ENCODE measurements around the gene CEND1. TPM values are rescaled to one million over a fixed set of nuclear protein-coding genes. Genes with fewer than 3 reads are reported as not detected.

CEND1 gene
- total RNA-seq, 1 donor from 2014 or later = 0.20 TPM

GRCh38 chr11:813456-814096 is 23.7 kb upstream of the CEND1 start:
- no peak for DNase-seq (ENCODE audit: low spot score)
- TF ChIP-seq CTCF (IDR thresholded peaks at IDR 0.05) = no peak
- Mint-ChIP-seq H3K4me3 (ENCODE audit: unreplicated experiment) (no peak overlapping the region), H3K27ac (ENCODE audit: unreplicated experiment) (peak overlapping the region; percentile 38), H3K27me3 (ENCODE audit: low read depth) (no peaks in the 10 kb centered on the region), H3K4me1 (ENCODE audit: low read depth) (peaks cover 28% of the 10 kb centered on the region), H3K9me3 (ENCODE audit: low read depth) (no peaks in the 10 kb centered on the region), H3K36me3 (ENCODE audit: low read depth) (peaks cover 16% of the 10 kb centered on the region)

DNA sequence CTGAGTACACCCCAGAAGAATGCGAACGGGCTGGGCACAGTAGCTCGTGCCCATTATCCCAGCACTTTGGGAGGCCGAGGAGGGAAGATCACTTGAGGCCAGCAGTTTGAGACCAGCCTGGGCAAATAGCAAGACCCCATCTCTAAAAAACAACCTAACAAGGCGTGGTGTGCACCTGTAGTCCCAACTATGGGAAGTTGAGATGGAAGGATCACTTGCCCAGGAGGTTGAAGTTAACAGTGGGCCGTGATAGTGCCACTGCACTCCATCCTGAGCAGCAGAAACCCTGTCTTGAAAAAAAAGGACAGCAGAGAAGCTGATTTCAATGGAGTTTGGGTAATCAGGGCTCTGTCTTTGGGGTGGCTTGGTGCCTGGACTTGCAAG is 23.2 kb upstream of the CEND1 start:
- TF ChIP-seq CTCF (IDR thresholded peaks at IDR 0.05) = no peak
- Mint-ChIP-seq H3K27me3 (ENCODE audit: low read depth) (no peaks in the 10 kb centered on the region), H3K9me3 (ENCODE audit: low read depth) (no peaks in the 10 kb centered on the region), H3K36me3 (ENCODE audit: low read depth) (peaks cover 16% of the 10 kb centered on the region), H3K4me3 (ENCODE audit: unreplicated experiment) (no peak overlapping the region), H3K4me1 (ENCODE audit: low read depth) (peaks cover 29% of the 10 kb centered on the region), H3K27ac (ENCODE audit: unreplicated experiment) (no peak overlapping the region)
- no peak for DNase-seq (ENCODE audit: low spot score)

DNA sequence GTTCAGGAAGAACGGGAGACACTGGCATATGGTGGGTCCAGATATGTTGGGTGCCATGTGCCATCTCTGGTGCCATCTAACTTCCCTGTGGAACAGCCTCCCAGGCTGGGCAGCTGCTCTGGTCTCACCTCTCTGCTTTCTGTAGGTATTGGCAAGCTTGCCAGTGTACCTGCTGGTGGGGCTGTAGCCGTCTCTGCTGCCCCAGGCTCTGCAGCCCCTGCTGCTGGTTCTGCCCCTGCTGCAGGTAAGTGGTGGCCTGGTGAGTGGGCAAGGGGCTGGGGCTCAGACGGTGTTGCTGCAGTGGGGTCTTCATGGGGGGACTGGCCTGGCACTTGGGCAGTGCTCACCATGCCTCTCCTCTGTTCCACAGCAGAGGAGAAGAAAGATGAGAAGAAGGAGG is 22.5 kb upstream of the CEND1 start:
- H3K27ac Mint-ChIP-seq (ENCODE audit: unreplicated experiment) = no peak overlapping the region
- no peak overlapping the region for H3K4me3 Mint-ChIP-seq (ENCODE audit: unreplicated experiment)
- no peak for DNase-seq (ENCODE audit: low spot score)
- peaks cover 33% of the 10 kb centered on the region for H3K4me1 Mint-ChIP-seq (ENCODE audit: low read depth)
- peaks cover 16% of the 10 kb centered on the region for H3K36me3 Mint-ChIP-seq (ENCODE audit: low read depth)
- no peaks in the 10 kb centered on the region for H3K27me3 Mint-ChIP-seq (ENCODE audit: low read depth)
- no peaks in the 10 kb centered on the region for H3K9me3 Mint-ChIP-seq (ENCODE audit: low read depth)
- no peak for TF ChIP-seq CTCF (IDR thresholded peaks at IDR 0.05)

GRCh38 chr11:811446-812245 is 21.8 kb upstream of the CEND1 start:
- Mint-ChIP-seq H3K9me3 (ENCODE audit: low read depth) (no peaks in the 10 kb centered on the region), H3K36me3 (ENCODE audit: low read depth) (peaks cover 16% of the 10 kb centered on the region), H3K27ac (ENCODE audit: unreplicated experiment) (peak overlapping the region; percentile 78), H3K4me1 (ENCODE audit: low read depth) (peaks cover 33% of the 10 kb centered on the region), H3K4me3 (ENCODE audit: unreplicated experiment) (peak overlapping the region; percentile 85), H3K27me3 (ENCODE audit: low read depth) (no peaks in the 10 kb centered on the region)
- DNase-seq (ENCODE audit: low spot score) = no peak
- no peak for TF ChIP-seq CTCF (IDR thresholded peaks at IDR 0.05)

GRCh38 chr11:810040-810567 is 20.2 kb upstream of the CEND1 start:
- H3K27ac Mint-ChIP-seq (ENCODE audit: unreplicated experiment) = peak overlapping the region; percentile 98
- TF ChIP-seq CTCF (IDR thresholded peaks at IDR 0.05) = peak; percentile 47
- peak overlapping the region; percentile 85 for H3K4me3 Mint-ChIP-seq (ENCODE audit: unreplicated experiment)
- H3K4me1 Mint-ChIP-seq (ENCODE audit: low read depth) = peaks cover 37% of the 10 kb centered on the region
- H3K27me3 Mint-ChIP-seq (ENCODE audit: low read depth) = no peaks in the 10 kb centered on the region
- no peak for DNase-seq (ENCODE audit: low spot score)
- no peaks in the 10 kb centered on the region for H3K9me3 Mint-ChIP-seq (ENCODE audit: low read depth)
- peaks cover 16% of the 10 kb centered on the region for H3K36me3 Mint-ChIP-seq (ENCODE audit: low read depth)
